Osteocyte (in vitro differentiated cells): ENCODE data around the gene ATXN7. TPM values are rescaled to one million over a fixed set of nuclear protein-coding genes. Genes with fewer than 3 reads are reported as not detected.
A peak's percentile ranks its signal among the peaks of the same experiment; 100 is the strongest.

Source experiments
- DNase-seq: peaks from one replicate; pipeline ENCODE4 v3.0.0; 2021; ENCODE audit warnings: mixed read lengths; ENCODE audit not compliant: unreplicated experiment; ENCODE audit errors: extremely low spot score
- H3K27ac Mint-ChIP-seq: one replicate; pipeline ENCODE4 v1.8.0; 2021; ENCODE audit warnings: mild to moderate bottlenecking, mixed read lengths; ENCODE audit not compliant: unreplicated experiment
- H3K27me3 Mint-ChIP-seq: one replicate; pipeline ENCODE4 v1.8.0; 2021; ENCODE audit warnings: mixed read lengths; ENCODE audit not compliant: unreplicated experiment
- H3K36me3 Mint-ChIP-seq: one replicate; pipeline ENCODE4 v1.8.0; 2021; ENCODE audit warnings: mixed read lengths; ENCODE audit not compliant: unreplicated experiment
- H3K4me1 Mint-ChIP-seq: one replicate; pipeline ENCODE4 v1.8.0; 2021; ENCODE audit warnings: mixed read lengths; ENCODE audit not compliant: unreplicated experiment
- H3K4me3 Mint-ChIP-seq: one replicate; pipeline ENCODE4 v1.8.0; 2021; ENCODE audit warnings: mild to moderate bottlenecking, moderate library complexity, mixed read lengths; ENCODE audit not compliant: unreplicated experiment
- H3K9me3 Mint-ChIP-seq: one replicate; pipeline ENCODE4 v1.8.0; 2021; ENCODE audit warnings: mixed read lengths; ENCODE audit not compliant: unreplicated experiment
- CTCF ChIP-seq: fragments of 200-600 bp; sonication (generic); IDR thresholded peaks from 2 replicates; pipeline ENCODE4 v1.5.0; 2021; ENCODE audit warnings: antibody characterized with exemption, mild to moderate bottlenecking, moderate library complexity
- total RNA-seq: library from RNA; stranded (reverse); gene quantifications from 2 replicates; pipeline ENCODE4 v1.2.1, GENCODE V29; 2021

ATXN7 gene
- total RNA-seq, 1 donor from 2014 or later, result 22.7 TPM

DNA sequence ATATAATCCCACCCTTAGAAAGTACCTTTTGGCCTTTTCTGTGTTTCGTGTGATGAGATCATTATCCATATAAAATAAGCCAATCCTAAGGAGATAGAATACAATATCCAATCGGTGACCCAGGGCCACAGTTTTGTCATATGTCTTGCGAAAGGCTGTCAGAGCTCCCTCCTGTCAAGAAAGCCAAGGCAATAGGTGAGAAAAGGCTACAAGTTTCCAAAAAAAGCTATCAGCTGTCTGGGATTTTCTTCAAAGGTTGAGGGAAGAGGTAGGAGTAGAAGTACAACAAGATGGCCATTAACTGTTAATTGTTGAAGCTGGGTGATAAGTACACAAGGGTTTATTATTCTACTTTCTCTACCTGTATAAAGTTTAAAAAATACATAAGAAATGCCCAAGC lies 155.6 kb downstream of the ATXN7 start:
- Mint-ChIP-seq H3K9me3 (no peaks in the 10 kb centered on the region), H3K4me1 (peaks cover 24% of the 10 kb centered on the region), H3K27ac (no peak overlapping the region), H3K36me3 (peaks cover 34% of the 10 kb centered on the region), H3K4me3 (no peak overlapping the region), H3K27me3 (no peaks in the 10 kb centered on the region)
- DNase-seq, result no peak
- TF ChIP-seq CTCF, result no peak

DNA sequence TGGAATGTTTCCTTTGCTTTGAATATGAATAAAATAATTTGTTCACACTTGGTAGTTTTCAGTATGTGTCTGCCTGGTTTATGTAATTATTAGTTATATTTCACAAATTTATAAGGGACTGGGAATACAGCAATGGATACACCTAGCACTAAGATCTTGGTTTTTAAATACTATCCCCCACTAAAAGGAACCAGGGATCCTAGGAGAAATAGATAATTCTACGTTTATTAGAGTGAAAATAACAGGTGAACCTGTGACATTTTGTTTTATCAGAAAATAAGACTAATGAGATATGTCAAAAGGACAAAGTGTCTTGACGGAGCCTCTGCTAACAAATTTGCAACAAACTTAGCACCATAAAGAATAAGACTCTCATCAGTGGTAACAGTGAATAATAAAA lies 156.2 kb downstream of the ATXN7 start:
- Mint-ChIP-seq H3K36me3 (peaks cover 28% of the 10 kb centered on the region), H3K4me3 (no peak overlapping the region), H3K27me3 (no peaks in the 10 kb centered on the region), H3K27ac (no peak overlapping the region), H3K9me3 (no peaks in the 10 kb centered on the region), H3K4me1 (peaks cover 24% of the 10 kb centered on the region)
- DNase-seq, result no peak
- no peak for TF ChIP-seq CTCF

- Mint-ChIP-seq H3K36me3 (peaks cover 22% of the 10 kb centered on the region), H3K4me3 (peak overlapping the region; percentile 84), H3K9me3 (no peaks in the 10 kb centered on the region), H3K4me1 (peaks cover 24% of the 10 kb centered on the region), H3K27ac (peak overlapping the region; percentile 23), H3K27me3 (peaks cover 4% of the 10 kb centered on the region)
- TF ChIP-seq CTCF, result peak; percentile 8
- DNase-seq, result no peak
These were observed 158.3 kb downstream of the ATXN7 start for GRCh38 chr3:64021922-64022321.

DNA sequence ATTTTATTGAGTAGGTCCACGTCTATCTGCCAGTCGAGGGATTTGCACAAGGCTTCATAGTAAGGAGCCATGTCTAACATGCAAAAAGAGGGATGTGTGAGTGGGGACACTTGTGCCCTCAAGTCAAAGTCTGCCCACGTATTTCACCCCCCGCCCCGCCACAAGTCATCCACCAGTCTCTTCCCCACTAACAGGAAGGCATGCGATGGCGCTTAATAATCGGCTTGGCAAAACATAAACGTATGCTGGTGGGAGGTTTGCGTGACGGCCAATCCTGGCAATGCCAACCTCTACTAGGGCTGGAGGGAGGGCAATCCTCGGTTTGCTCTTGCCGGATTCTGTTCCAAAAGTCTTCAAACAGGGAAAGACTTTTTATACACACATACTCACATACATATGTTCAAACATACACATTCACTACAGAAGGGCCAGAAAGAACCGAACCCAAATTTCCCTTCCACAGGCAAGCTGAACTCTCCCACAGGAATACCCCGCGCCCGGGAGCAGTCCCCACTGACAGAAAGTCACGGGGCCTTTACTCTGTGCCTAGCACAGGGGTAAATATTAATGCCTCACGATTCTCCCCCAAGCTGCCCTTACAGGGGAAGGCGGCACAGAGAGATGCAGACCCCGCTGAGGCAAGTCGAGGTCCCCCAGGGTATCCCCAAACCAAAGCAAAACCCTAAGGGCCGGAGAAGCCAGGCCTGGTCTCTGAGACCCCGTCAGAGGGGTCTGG lies 159.0 kb downstream of the ATXN7 start:
- TF ChIP-seq CTCF, result no peak
- H3K36me3 Mint-ChIP-seq, result peaks cover 17% of the 10 kb centered on the region
- peaks cover 24% of the 10 kb centered on the region for H3K4me1 Mint-ChIP-seq
- peak overlapping the region; percentile 92 for H3K27ac Mint-ChIP-seq
- DNase-seq, result no peak
- peaks cover 11% of the 10 kb centered on the region for H3K27me3 Mint-ChIP-seq
- H3K9me3 Mint-ChIP-seq, result no peaks in the 10 kb centered on the region
- H3K4me3 Mint-ChIP-seq, result peak overlapping the region; percentile 84

- H3K9me3 Mint-ChIP-seq, result no peaks in the 10 kb centered on the region
- peak; percentile 98 for DNase-seq
- H3K27ac Mint-ChIP-seq, result peak within 1 kb of the TSS; percentile 92
- H3K4me3 Mint-ChIP-seq, result peak within 1 kb of the TSS; percentile 84
- peaks cover 24% of the 10 kb centered on the region for H3K4me1 Mint-ChIP-seq
- peak; percentile 99 for TF ChIP-seq CTCF
- peaks cover 14% of the 10 kb centered on the region for H3K36me3 Mint-ChIP-seq
- H3K27me3 Mint-ChIP-seq, result peaks cover 18% of the 10 kb centered on the region
These were observed 159.7 kb downstream of the ATXN7 start, which contains the start of gene PSMD6 for GRCh38 chr3:64023187-64023860. PSMD6 (minus strand) TSS chr3:64023494; CDS start chr3:64023419, 75 bp downstream.
